OCI-LY7 (cell line): Measurements from ENCODE around the gene F7.

Source experiments
- EZH2phosphoT487 ChIP-seq: fragments of 200-600 bp; sonication (generic); IDR thresholded peaks from 2 replicates; pipeline ENCODE4 v1.6.1; 2018; ENCODE audit warnings: low read depth, borderline replicate concordance, mild to moderate bottlenecking, mixed run types, antibody characterized with exemption, low read length, moderate library complexity, mixed read lengths
- TF ChIP-seq, protein P1 (sequence below): fragments of 200-600 bp; sonication (generic); conservative IDR thresholded peaks from 2 replicates; pipeline ENCODE4 v1.5.1; 2014; ENCODE audit warnings: mild to moderate bottlenecking, antibody characterized with exemption, low read length, moderate library complexity, mixed read lengths

- TF ChIP-seq, protein P1, sequence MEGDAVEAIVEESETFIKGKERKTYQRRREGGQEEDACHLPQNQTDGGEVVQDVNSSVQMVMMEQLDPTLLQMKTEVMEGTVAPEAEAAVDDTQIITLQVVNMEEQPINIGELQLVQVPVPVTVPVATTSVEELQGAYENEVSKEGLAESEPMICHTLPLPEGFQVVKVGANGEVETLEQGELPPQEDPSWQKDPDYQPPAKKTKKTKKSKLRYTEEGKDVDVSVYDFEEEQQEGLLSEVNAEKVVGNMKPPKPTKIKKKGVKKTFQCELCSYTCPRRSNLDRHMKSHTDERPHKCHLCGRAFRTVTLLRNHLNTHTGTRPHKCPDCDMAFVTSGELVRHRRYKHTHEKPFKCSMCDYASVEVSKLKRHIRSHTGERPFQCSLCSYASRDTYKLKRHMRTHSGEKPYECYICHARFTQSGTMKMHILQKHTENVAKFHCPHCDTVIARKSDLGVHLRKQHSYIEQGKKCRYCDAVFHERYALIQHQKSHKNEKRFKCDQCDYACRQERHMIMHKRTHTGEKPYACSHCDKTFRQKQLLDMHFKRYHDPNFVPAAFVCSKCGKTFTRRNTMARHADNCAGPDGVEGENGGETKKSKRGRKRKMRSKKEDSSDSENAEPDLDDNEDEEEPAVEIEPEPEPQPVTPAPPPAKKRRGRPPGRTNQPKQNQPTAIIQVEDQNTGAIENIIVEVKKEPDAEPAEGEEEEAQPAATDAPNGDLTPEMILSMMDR: no peak
- no peak for TF ChIP-seq EZH2phosphoT487
These were observed 40.8 kb upstream of the F7 start for GRCh38 chr13:113064534-113065405.
